Ovary (tissue), 9 donors: ENCODE results near the gene PCDHGB1. TPM values are rescaled to one million over a fixed set of nuclear protein-coding genes. Genes with fewer than 3 reads are reported as not detected.
"Not testable (repeated sequence)": the region's sequence is repeated elsewhere in the genome, so short reads cannot be mapped to it uniquely, and the experiment has no call there.

Experiments
- DNase-seq, 5 donors: peaks; one replicate each; pipeline ENCODE4 v3.0.0-alpha.2; 2019 to 2020
- H3K27ac ChIP-seq, 2 donors: fragments of 200-600 bp; one replicate each; pipeline versions ENCODE4 v1.5.1 to v1.8.0; 2019 to 2022
- H3K27me3 ChIP-seq: fragments of 200-600 bp; one replicate; pipeline ENCODE4 v1.8.0; 2022
- H3K36me3 ChIP-seq: fragments of 200-600 bp; sonication (generic); one replicate; pipeline ENCODE4 v1.5.1; 2019
- H3K4me1 ChIP-seq: one replicate; pipeline ENCODE4 v1.8.1; 2013; ENCODE audit warnings: mild to moderate bottlenecking, moderate library complexity; ENCODE audit not compliant: insufficient read depth
- H3K4me3 ChIP-seq: fragments of 200-600 bp; sonication (generic); one replicate; pipeline ENCODE4 v1.5.1; 2017
- H3K9me3 ChIP-seq, 2 donors: fragments of 200-600 bp in 1 of 2; sonication (generic) in 1 of 2; one replicate each; pipeline versions ENCODE4 v1.5.1 to v1.8.1; 2013 to 2019; ENCODE audit warnings: mild to moderate bottlenecking in 1 of 2, moderate library complexity in 1 of 2
- CTCF ChIP-seq, 3 donors: fragments of 450-650 bp in 2 of 3; fragments of 200-600 bp in 1 of 3; IDR thresholded peaks; one replicate each; pipeline versions ENCODE4 v1.5.1 to v1.8.0; 2016 to 2022; ENCODE audit warnings: antibody characterized with exemption in 3 of 3, mild to moderate bottlenecking in 1 of 3
- EP300 ChIP-seq: sonication (generic); formaldehyde crosslinking; IDR thresholded peaks from one replicate; pipeline ENCODE4 v1.6.1; 2017; ENCODE audit warnings: antibody characterized with exemption
- POLR2A ChIP-seq: fragments of 450-650 bp; IDR thresholded peaks from one replicate; pipeline ENCODE4 v1.6.1; 2017; ENCODE audit warnings: antibody characterized with exemption, mild to moderate bottlenecking, moderate library complexity
- WGBS, 3 donors: extraction: QIAGEN DNeasy Blood & Tissue Kit in 1 of 3; methylation state at CpG; one replicate each; pipeline versions ENCODE4 v1.1.5 to v1.1.7; 2013 to 2017; 5-methylcytosine and 5-hydroxymethylcytosine counted together
- intact Hi-C, 4 donors: fragments of 100-400 bp; cut with DNase I; formaldehyde crosslinking; loops; one replicate each; pipeline versions ENCODE4 v1.11.0 to v1.15.1; 2022 to 2023
- polyA plus RNA-seq, 2 donors: library from polyadenylated mRNA; stranded (reverse); fragments of 200-250 nt in 1 of 2; fragments of 350-450 nt in 1 of 2; fragmentation: Illumina TruSeq in 1 of 2; extraction: RNeasy Lipid Tissue Mini Kit (QIAGEN cat#74804) in 1 of 2; gene quantifications; one replicate each; pipeline ENCODE4 v1.2.3, GENCODE V29; 2013 to 2014
- total RNA-seq, 7 donors: library from RNA; depleted of rRNA in 2 of 7; stranded (reverse); fragments of >200 nt in 2 of 7; fragmentation: NEBNext Ultra II Directional in 3 of 7; extraction: Animal tissue kit (Norgen Biotek cat#: 25700) in 3 of 7; gene quantifications; one replicate each; pipeline versions ENCODE4 v1.1.0 to v1.2.4, GENCODE V29; 2016 to 2023
- donor health status: DM: no; HTN: no; CAD: no; lungs with moderate emphysema.
- donor health status: DM: no; HTN: no; CAD: no.
- donor health status: Bipolar disorder and iron deficiency.
- donor health status: DM: yes; HTN: yes; CAD: no.
- donor health status: DM: no; HTN: no; CAD: no.
- donor health status: DM: yes; HTN: yes; CAD: no.

PCDHGB1 gene
- total and polyA plus RNA-seq, 9 donors, result 1.1 to 9.3 (median 4.4) TPM

DNA sequence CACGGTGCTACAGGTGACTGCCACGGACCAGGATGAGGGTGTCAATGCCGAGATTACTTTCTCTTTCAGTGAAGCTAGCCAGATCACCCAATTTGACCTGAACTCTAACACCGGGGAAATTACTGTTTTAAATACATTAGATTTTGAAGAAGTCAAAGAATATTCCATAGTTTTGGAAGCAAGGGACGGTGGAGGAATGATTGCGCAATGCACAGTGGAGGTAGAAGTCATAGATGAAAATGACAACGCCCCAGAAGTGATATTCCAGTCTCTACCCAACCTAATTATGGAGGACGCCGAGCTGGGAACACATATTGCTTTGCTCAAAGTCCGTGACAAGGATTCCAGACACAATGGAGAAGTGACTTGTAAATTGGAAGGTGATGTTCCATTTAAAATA is 38.8 kb downstream of the PCDHGB1 start:
- Histone ChIP-seq H3K27me3 (no peaks in the 10 kb centered on the region), H3K4me1 (no peaks in the 10 kb centered on the region), H3K36me3 (no peaks in the 10 kb centered on the region), H3K9me3 (peaks cover 19 to 57% of the 10 kb centered on the region in 2 donors), H3K4me3 (no peak overlapping the region), H3K27ac (no peak overlapping the region)
- 45 to 55% (median 47%) methylated on average over 10 of the region's 10 CpGs for whole genome bisulfite sequencing, 3 donors
- TF ChIP-seq CTCF (IDR thresholded peaks at IDR 0.05) (no peak), POLR2A (no peak), EP300 (no peak)
- intact Hi-C loops, result loop anchor here in 1 of 4 donors (1.0 kb wide), 1 partner anchor 7 kb away; no protein-coding TSS in a partner anchor
- DNase-seq, result no peak

DNA sequence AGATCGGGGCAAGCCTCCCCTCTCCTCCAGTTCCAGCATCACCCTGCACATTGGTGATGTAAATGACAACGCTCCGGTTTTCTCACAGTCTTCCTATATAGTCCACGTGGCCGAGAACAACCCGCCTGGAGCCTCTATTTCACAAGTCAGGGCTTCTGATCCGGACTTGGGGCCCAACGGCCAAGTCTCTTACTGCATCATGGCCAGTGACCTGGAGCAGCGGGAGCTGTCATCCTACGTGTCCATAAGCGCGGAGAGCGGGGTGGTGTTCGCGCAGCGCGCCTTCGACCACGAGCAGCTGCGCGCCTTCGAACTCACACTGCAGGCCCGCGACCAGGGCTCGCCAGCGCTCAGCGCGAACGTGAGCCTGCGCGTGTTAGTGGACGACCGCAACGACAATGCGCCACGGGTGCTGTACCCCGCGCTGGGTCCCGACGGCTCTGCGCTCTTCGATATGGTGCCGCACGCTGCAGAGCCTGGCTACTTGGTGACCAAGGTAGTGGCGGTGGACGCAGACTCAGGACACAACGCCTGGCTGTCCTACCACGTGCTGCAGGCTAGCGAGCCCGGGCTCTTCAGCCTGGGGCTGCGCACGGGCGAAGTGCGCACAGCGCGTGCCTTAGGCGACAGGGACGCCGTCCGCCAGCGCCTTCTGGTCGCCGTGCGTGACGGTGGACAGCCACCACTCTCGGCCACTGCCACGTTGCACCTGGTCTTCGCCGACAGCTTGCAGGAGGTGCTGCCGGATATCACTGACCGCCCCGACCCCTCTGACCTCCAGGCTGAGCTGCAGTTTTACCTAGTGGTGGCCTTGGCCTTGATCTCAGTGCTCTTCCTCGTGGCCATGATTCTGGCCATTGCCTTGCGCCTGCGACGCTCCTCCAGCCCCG is 39.5 kb downstream of the PCDHGB1 start:
- Histone ChIP-seq H3K9me3 (peaks cover 15 to 61% of the 10 kb centered on the region in 2 donors), H3K27ac (no peak overlapping the region), H3K4me1 (no peaks in the 10 kb centered on the region), H3K36me3 (no peaks in the 10 kb centered on the region), H3K27me3 (no peaks in the 10 kb centered on the region), H3K4me3 (no peak overlapping the region)
- intact Hi-C loops, result loop anchor here in 2 of 4 donors (1.0 to 10.0 kb wide), 2 partner anchors 8 to 165 kb away; no protein-coding TSS in a partner anchor
- no peak for TF ChIP-seq POLR2A
- 30 to 46% (median 32%) methylated on average over 50 to 77 of the region's 77 CpGs for WGBS, 3 donors
- no peak for DNase-seq

DNA sequence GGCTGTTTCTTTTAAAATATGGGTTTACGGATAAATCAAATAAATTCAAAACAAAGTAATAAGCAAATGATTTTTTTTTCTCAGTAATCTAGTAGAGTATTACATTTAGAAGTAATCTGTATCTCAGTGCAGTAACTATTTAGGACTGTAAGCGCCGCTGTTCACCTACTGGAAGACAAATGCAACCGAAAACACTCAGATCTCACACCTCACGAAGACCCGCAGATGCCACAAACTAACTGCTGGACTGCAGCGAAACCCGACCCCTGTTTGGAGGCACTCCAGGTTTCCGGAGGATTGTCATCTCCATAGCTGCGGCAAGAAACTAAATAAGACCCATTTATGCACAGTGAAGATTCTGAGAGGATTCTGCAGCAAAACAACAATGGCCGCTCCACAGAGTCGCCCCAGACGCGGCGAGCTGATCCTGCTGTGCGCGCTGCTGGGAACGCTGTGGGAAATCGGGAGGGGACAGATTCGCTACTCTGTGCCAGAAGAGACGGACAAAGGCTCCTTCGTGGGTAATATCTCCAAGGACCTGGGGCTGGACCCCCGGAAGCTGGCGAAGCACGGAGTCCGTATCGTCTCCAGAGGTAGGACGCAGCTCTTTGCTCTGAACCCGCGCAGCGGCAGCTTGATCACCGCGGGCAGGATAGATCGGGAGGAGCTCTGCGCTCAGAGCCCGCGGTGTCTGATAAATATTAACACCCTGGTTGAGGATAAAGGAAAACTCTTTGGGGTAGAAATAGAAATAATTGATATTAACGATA is 42.7 kb downstream of the PCDHGB1 start, which contains the start of gene PCDHGA8:
PCDHGA8 (plus strand) TSS at position 205 of the 770 bp plus-strand sequence; CDS start at position 386, 181 bp downstream.
- Histone ChIP-seq H3K27ac (no peak within 1 kb of the TSS), H3K4me3 (no peak within 1 kb of the TSS), H3K4me1 (no peaks in the 10 kb centered on the region), H3K36me3 (no peaks in the 10 kb centered on the region), H3K27me3 (no peaks in the 10 kb centered on the region), H3K9me3 (peaks cover 9 to 50% of the 10 kb centered on the region in 2 donors)
- no peak for DNase-seq
- intact Hi-C loops, result loop anchor here in 1 of 4 donors (10.0 kb wide), 1 partner anchor 162 kb away; no protein-coding TSS in a partner anchor
- WGBS, 3 donors, result 24 to 34% (median 26%) methylated on average over 38 of the region's 38 CpGs
- TF ChIP-seq CTCF (IDR thresholded peaks at IDR 0.05) (no peak), EP300 (no peak), POLR2A (no peak)

GRCh38 chr5:141393267-141393666 is 43.4 kb downstream of the PCDHGB1 start:
- Histone ChIP-seq H3K27me3 (no peaks in the 10 kb centered on the region), H3K4me1 (no peaks in the 10 kb centered on the region), H3K36me3 (no peaks in the 10 kb centered on the region), H3K27ac (no peak overlapping the region), H3K9me3 (peaks cover 9 to 48% of the 10 kb centered on the region in 2 donors), H3K4me3 (no peak overlapping the region)
- 30 to 44% (median 30%) methylated on average over 21 of the region's 21 CpGs for WGBS, 3 donors
- intact Hi-C loops, result loop anchor here in 1 of 4 donors (10.0 kb wide), 1 partner anchor 162 kb away; no protein-coding TSS in a partner anchor
- no peak for DNase-seq
- TF ChIP-seq POLR2A (no peak), EP300 (no peak), CTCF (IDR thresholded peaks at IDR 0.05) (no peak)

GRCh38 chr5:141394401-141395187 is 44.7 kb downstream of the PCDHGB1 start:
- peaks cover 14 to 44% of the 10 kb centered on the region in 2 donors for H3K9me3 ChIP-seq
- not testable (repeated sequence) for DNase-seq, H3K4me3 ChIP-seq, H3K27me3 ChIP-seq, H3K4me1 ChIP-seq, H3K36me3 ChIP-seq, H3K27ac ChIP-seq
- intact Hi-C loops, result loop anchor here in 1 of 4 donors (10.0 kb wide), 1 partner anchor 160 kb away; no protein-coding TSS in a partner anchor
- WGBS, 3 donors, result 29 to 46% (median 39%) methylated on average over 44 to 49 of the region's 53 CpGs
